ENCODE results near the gene PRSS27. TPM values are rescaled to one million over a fixed set of nuclear protein-coding genes. Genes with fewer than 3 reads are reported as not detected.

The PRSS27 gene
- total RNA-seq = 1 to 10 TPM in 2 of 4 donors, not detected in 2; 1.2 TPM

GRCh38 chr16:2720064-2720457 lies at the start of gene PRSS27:
TSS of gene PRSS27 (minus strand) at chr16:2720224. CDS start at chr16:2720160, 64 bp downstream.
- H3K27ac ChIP-seq = peak within 1 kb of the TSS; percentile 56 to 91 (median 79)
- H3K4me1 ChIP-seq = peaks cover 0 to 24% (median 7%) of the 10 kb centered on the region in 4 donors
- H3K4me3 ChIP-seq = peak within 1 kb of the TSS; percentile 54 to 87 (median 72)
- H3K9me3 ChIP-seq = no peaks in the 10 kb centered on the region
- no peak for DNase-seq
- no peaks in the 10 kb centered on the region for H3K36me3 ChIP-seq
- no peak for TF ChIP-seq POLR2A (IDR thresholded peaks at IDR 0.05)
- no peak for TF ChIP-seq CTCF (IDR thresholded peaks at IDR 0.05)
- H3K27me3 ChIP-seq = no peaks in the 10 kb centered on the region

- Histone ChIP-seq H3K36me3 (peaks cover 0 to 97% (median 0%) of the 10 kb centered on the region in 3 donors), H3K4me1 (peaks cover 0 to 14% (median 2%) of the 10 kb centered on the region in 4 donors), H3K27me3 (no peaks in the 10 kb centered on the region), H3K27ac (peak overlapping the region in 3 of 4 donors; percentile 59 to 83 (median 82)), H3K9me3 (no peaks in the 10 kb centered on the region), H3K4me3 (no peak overlapping the region)
- DNase-seq = peak in 2 of 3 donors; percentile 81 to 91
- no peak for TF ChIP-seq POLR2A (IDR thresholded peaks at IDR 0.05)
- TF ChIP-seq CTCF (IDR thresholded peaks at IDR 0.05) = peak in 1 of 6 experiments; percentile 2
These were observed 49.6 kb upstream of the PRSS27 start for GRCh38 chr16:2769675-2770056.

- peaks cover 0 to 97% (median 0%) of the 10 kb centered on the region in 3 donors for H3K36me3 ChIP-seq
- no peak for DNase-seq
- H3K9me3 ChIP-seq = no peaks in the 10 kb centered on the region
- peak overlapping the region in 3 of 4 donors; percentile 59 to 83 (median 82) for H3K27ac ChIP-seq
- no peak overlapping the region for H3K4me3 ChIP-seq
- H3K4me1 ChIP-seq = peaks cover 0 to 14% (median 2%) of the 10 kb centered on the region in 4 donors
- no peaks in the 10 kb centered on the region for H3K27me3 ChIP-seq
- no peak for TF ChIP-seq CTCF (IDR thresholded peaks at IDR 0.05)
- no peak for TF ChIP-seq POLR2A (IDR thresholded peaks at IDR 0.05)
These were observed 49.1 kb upstream of the PRSS27 start for GRCh38 chr16:2769100-2769529.

GRCh38 chr16:2768403-2769089 lies 48.5 kb upstream of the PRSS27 start:
- H3K36me3 ChIP-seq = peaks cover 0 to 99% (median 0%) of the 10 kb centered on the region in 3 donors
- TF ChIP-seq POLR2A (IDR thresholded peaks at IDR 0.05) = no peak
- TF ChIP-seq CTCF (IDR thresholded peaks at IDR 0.05) = no peak
- no peaks in the 10 kb centered on the region for H3K27me3 ChIP-seq
- DNase-seq = peak in 1 of 3 donors; percentile 48
- H3K9me3 ChIP-seq = no peaks in the 10 kb centered on the region
- peaks cover 0 to 14% (median 2%) of the 10 kb centered on the region in 4 donors for H3K4me1 ChIP-seq
- peak overlapping the region in 3 of 4 donors; percentile 59 to 83 (median 82) for H3K27ac ChIP-seq
- no peak overlapping the region for H3K4me3 ChIP-seq

- H3K4me1 ChIP-seq = peaks cover 0 to 14% (median 2%) of the 10 kb centered on the region in 4 donors
- H3K9me3 ChIP-seq = no peaks in the 10 kb centered on the region
- peak in 1 of 3 donors; percentile 35 for DNase-seq
- peaks cover 0 to 100% (median 0%) of the 10 kb centered on the region in 3 donors for H3K36me3 ChIP-seq
- no peak for TF ChIP-seq POLR2A (IDR thresholded peaks at IDR 0.05)
- TF ChIP-seq CTCF (IDR thresholded peaks at IDR 0.05) = no peak
- no peaks in the 10 kb centered on the region for H3K27me3 ChIP-seq
- no peak overlapping the region for H3K27ac ChIP-seq
- no peak overlapping the region for H3K4me3 ChIP-seq
These were observed 47.9 kb upstream of the PRSS27 start for GRCh38 chr16:2767891-2768290.

All from Peyer's patch (tissue), 4 donors.